Kidney glomerular epithelial cell (primary cell): ENCODE data around the gene KRT76.

Experiments
- DNase-seq: peaks from one replicate; lab custom pipeline; 2025; lab: John Stamatoyannopoulos, UW

The KRT76 gene

DNA sequence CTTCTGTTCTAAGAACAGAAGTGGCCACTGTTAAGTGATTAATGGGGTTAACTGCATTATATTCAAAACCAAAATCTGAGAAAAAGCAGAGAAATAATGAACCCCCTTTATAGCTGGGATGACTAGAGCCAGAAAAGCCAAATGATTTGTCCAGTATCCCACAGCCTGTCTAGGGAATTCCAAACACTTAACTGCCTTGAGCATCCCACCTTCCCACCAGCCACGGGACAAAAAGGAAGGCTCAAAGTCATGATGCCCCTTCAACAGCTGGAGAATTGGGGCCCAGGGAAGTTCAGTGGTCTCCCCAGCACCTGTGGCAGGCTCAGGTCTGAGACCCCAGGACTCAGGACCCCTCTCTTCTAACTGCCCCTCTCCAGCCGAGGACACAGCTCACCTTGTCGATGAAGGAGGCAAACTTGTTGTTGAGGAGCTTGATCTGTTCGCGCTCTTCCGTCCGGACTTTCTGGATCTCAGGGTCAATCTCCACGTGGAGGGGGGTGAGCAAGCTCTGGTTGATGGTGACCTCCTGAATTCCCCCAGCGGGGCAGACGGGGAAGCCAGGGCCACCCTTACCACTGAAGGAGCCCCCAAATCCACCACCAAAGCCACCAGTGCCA is 36.2 kb upstream of the KRT76 start:
- DNase-seq, result no peak

DNA sequence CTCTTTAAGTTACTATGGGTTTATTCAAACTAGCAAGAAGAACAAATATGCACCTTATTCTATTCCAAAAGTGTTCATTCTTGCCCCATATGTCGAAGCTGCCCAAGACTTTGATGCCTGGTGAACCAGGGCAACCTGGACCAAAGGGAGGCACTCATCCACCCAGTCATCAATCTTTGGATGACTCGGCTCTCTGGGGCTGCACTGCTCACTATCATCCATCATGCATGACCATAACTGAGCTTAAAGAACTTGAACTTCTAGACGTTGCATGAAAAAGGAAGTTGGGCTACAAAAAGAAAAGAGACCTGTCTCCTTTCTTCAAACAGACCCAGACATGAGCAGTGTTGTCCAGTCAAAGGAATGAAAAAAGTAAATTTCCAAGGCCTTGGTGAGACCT is 35.6 kb upstream of the KRT76 start:
- peak; percentile 75 for DNase-seq

DNA sequence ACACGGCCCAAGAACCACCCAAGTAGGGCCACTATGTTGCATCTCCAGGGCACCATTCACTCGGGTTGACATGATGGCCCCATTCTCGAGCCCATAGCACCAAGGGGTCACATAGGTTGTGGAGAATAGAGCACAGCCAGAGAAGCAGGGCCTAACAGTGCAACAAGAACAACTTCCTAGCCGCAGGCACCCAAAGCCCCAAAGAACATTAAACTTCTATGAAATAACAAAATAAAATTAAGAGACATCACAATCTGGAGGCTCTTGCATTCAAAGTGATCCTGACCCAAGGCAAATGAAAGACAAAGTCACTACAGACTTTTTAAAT is 34.9 kb upstream of the KRT76 start:
- DNase-seq, result no peak

DNA sequence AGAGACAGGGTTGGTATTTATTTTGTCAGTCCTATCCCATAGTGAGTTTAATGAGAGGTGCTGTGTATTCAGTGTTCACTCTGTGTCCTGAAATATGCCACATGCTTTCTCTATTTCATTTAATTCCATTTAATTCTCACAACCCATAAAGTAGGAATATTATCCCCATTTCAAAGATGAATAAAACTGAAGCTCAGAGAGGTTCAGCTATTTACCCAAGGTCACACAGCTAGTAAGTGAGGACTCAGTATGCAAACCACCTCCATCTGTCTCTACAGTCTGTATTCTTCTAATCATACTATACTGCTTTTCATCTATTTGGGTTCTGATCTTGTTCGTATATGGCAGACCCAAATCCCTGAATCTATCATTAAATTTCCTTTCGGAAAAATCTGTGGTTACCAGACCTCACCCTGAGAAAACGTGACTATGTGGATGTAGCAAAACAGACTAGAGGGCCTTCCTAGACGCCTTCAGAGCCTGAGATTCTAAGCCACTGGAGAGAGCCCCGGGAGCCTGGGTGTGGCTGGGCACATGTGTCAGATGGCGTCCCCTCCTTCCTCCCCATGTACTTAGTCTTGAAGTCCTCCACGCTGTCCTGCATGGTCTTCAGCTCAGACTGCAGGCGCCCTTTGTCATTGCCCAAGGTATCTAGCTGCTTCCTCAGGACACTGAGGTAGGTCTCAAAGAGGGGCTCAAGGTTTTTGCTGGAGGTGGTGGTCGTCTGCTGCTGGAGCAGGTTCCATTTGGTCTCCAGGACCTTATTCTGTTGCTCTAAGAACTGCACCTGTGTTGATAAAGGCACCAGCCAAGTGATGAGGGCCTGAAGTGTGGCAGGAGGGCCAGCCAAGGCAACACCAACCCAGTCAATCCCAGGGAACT is 34.3 kb upstream of the KRT76 start:
- no peak for DNase-seq

DNA sequence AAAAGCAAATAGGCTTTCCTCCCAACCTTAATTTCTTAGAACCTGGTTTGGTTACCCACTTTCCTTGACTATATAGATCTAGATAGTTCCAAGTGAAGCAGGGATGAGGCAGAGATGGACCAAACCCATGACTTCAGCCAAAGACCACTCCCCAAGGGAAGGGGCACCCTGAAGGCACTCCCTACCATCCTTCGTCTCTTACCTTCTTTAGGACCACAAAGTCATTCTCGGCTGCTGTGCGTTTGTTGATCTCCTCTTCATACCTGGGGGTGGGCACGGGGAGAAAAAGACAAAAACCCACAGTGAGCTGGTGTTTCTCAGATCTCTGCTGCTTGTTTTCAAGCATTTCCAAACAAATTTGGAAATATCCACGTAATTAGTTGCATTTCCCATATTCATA is 33.4 kb upstream of the KRT76 start:
- DNase-seq, result no peak

DNA sequence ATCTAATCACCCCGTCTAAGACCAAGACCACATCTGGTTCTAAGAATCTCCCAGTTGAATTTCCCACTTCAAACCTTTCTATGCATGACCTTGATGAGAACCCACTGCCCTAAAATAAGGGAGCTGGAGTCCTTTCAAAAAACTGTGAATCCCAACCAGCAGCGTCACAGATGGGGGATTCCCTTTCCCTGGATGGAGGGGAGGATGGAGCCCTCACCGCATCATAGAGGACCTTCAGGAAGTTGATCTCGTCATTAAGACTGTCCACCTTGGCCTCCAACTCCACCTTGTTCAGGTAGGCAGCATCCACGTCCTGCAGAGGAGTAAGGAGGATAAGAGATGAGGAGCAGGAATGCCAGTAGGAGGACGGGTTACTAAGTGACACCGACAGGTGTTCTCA is 32.0 kb upstream of the KRT76 start:
- DNase-seq, result no peak

DNA sequence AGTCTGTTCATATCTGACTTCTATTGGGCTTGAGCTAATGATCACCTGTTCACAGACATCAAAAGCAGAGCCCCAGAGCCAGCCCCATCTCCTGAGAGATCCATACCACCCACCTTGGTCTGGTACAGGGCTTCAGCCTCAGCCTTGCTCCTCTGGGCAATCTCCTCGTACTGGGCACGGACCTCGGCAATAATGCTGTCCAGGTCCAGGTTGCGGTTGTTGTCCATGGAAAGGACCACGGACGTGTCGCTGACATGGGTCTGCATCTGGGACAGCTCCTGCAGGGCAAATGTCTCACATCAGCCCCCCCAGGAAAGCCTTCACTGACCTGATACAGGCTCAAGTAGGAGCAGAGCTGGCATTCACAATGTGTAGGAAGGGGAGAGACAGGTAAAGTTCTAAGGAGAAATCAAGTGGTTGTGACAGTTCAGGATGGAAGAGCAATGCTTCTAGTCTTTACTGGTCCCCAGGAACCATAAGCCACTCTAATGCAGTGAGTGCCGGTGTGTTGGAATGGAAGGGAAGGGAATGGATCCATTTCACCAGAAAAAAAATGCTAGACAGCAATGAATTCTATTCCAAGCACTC is 31.5 kb upstream of the KRT76 start:
- no peak for DNase-seq

DNA sequence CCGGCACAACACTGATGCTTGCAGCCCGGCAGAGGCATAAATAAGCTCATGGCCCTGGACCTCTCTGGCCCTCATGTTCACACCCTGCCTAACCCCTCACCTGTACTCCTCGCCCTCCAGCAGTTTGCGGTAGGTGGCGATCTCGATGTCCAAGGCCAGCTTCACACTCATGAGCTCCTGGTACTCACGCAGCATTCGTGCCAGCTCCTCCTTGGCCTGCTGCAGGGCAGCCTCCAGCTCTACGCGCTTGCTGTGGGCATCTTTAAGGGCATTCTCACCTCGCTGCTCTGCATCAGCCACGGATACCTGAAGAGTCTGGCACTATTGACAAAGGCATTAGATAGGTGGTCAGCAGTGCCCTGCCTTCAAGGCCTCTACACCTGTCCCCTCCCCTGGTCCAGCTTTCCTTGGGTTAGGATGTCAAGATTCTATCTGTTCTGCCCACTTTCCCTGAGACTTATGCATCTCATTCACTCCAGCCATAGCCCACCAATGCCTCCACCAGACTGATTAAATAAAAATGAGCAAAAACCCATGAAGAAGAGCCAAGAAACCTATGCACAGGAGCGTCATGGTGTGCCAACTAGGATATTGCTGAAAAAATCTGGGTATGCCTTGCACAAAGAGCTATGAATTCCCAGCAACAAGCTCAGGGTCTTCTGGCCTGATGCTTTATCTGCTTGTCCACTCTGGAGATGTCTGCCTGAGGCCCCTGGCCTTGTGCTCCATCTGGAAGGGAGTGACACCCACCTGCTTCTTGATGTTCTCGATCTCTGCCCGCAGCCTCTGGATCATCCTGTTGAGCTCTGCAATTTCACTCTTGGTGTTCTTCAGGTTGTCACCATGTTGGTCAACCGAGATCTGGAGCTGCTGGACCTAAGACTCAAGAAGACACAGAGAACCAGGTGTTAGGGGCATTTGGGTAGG is 30.7 kb upstream of the KRT76 start:
- DNase-seq, result no peak

DNA sequence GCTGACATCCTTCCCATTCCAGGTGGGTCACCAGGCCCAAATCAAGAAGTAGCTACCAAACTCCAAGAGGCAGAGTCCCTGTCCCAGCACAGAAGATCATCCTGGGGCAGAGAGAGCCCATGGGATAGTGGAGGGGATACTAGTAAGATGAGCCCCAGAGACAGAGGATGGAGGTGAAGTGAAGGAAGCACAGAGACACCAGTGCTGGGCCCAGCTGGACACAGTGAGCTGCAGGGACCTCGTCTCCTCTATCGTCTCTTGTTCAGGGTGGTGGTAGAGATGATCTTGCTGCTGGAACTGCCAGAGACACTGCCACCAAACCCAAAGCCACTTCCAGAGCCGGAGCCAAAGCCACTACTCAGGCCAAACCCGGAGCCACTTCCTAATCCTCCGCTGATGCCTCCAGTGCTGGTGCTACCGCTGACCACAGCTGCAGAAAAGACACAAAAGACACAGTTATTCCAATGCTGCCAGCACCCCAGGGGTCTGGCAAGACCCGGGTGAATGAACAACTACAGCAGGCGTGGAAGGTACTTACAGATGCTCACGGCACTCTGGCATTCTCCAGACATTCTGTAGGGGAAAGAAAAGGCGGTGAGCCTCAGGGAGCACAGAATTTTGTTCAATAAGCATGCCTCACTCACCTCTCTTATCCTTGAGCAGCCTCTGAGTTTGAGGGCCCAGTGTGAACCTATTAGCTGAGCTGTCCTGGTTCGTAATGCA is 29.8 kb upstream of the KRT76 start:
- no peak for DNase-seq

DNA sequence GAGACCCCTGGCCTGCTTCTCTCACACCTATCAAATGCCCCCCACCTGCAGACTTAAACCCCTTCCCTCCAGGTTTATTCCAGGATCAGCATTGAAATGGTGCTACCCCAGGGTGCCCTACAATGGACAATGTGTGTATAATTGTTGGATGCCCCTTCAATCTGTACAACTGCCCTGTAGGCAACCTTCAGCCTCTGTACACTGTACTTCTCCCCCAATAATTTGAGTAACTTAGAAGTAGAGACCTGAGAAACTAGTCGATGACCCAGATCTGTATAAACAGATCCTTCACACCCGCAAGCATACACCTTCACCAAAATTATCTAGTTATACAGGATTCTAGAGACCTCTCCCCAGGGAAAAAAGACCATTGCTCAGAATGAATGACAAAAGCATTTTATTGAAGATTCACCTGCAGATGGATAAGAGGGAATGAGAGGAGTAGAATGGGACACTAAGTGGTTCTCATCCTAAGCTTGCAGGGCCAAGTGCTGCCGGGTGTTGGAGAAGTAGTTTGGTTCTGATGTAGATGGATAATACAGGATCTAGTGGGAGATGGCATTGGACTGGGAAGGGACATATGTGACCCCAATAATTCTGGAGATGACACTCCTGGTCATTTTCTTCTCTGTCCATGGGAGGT is 29.1 kb upstream of the KRT76 start:
- DNase-seq, result no peak

DNA sequence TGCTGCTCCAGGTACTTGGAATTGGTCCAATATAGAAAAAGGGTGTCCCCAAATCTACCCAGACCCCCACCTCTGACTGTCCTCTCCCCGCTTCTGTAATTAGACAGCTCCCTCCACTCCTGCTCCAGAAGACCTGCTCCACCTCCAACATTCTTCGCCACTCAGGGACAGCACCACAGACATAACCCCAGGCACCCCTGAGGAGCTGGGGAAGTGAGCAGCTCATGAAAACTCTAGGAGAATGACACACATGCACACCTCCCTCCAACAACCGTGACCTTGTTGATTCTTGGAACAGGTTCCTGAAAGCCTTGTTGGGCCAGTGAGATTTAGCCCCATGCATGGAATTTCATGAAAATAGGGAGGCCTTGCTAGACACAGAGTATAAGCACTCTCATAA is 28.6 kb upstream of the KRT76 start:
- no peak for DNase-seq

DNA sequence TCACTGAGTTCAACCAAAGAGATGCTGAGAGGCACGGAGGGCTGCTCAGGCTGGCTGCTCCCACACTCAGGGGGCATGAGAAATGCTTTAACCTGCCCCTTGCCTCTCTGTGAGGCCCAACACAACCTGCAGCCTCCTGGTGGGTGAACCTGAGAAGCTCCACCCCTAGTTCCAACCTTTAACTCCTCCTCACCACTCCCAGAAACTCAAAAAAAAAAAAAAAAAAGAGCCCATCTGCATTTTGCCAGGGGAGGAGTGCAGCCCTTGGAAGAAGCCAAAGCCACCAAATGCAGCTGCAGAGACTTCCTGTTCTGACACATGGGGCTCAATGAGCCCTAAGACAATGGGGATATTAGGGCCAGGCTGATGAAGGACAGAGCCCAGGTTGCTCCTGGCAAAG is 27.9 kb upstream of the KRT76 start:
- no peak for DNase-seq

DNA sequence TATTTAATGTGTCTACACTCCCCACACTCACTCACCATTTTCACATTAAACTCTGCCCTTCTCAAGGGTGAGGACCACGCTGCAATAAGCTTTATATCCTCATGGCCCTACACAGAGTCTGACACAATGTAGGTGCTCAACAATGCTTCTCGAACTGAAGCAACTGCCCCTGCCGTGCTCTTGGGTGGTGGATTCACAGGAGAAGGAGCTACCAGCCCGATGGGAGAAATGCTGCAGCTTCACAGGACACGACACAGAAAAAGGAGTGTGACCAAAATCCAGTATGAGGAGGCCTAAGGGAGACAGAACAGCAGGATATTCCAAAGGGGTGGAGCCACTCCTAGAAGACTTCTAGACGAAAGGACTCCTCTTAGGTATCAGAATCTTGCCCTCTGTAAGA is 25.3 kb upstream of the KRT76 start:
- no peak for DNase-seq

DNA sequence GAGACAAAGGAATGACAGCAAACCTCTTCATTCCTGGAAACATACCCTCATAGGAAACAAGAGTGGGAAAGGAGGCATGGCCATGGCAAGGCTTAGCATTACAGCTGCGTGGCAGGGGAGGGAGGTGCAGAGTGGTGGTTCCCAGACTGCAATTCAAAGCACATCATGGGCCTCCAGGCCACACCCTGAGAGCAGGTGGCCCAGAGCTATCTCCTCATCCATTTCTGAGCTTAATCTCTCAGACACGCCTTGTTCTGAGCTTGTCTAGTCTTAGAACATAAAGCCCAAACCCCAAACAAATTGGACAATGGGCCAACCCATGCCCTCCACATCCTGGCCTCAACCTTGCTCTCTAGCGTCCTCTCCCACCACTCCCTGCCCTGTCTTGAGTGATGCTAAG is 24.6 kb upstream of the KRT76 start:
- DNase-seq, result no peak

DNA sequence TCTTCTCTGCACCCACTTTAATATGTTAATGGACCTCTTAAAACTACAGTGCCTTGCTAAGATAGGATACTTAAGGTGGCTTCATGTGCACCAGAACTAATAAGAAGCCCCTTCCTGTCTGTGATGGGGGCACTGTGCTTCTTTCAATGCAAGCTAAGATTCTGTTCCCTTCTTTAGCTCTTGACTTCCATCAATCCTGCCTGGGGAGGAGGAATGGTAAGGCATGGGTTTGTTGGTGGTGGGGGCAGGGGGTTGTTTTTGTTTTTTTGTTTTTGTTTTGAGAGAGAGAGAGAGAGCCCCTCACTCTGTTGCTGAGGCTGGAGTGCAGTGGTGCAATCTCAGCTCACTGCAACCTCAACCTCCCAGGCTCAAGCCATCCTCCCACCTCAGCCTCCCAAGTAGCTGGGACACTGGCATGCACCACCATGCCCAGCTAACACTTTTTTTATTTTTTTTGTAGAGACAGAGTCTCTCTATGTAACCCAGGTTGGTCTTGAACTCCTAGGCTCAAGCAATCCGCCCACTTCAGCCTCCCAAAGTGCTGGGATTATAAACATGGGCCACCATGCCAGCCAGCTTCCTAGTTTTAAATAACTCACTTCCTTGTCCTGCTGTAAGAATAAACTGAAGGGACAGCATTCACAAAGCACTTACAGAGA is 23.2 kb upstream of the KRT76 start:
- no peak for DNase-seq

DNA sequence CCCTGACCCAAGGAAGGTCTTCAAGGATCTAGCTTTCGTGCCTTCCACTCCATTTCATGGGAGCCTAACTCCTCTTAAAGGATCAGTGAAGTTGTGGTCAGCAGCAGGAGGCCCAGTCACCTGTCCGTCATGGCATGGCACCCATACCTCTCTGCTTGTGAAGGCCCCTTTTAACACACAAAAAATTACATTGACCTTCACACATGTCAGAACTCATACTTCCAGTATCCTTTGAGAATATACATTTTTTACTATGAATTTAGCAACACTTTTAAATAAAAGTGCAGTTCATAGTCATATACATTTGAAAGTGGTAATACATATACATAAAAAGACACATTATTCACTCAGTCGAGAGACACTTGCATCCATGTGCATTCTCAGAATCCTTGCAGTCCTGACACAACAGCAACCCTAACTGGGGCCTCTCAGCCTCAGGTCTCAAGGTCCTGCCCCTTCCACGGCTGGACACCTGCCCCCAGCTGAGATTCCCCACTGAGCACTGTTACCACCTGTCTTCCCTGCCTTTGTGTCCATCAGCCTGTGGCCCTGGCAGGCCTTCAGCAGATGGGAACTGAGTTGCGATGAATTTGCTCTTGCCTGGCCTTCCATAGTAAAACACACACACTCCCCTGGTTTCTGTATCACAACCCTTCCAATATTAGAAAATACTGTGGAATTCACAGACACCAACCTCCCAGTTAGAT is 22.5 kb upstream of the KRT76 start:
- DNase-seq, result no peak

DNA sequence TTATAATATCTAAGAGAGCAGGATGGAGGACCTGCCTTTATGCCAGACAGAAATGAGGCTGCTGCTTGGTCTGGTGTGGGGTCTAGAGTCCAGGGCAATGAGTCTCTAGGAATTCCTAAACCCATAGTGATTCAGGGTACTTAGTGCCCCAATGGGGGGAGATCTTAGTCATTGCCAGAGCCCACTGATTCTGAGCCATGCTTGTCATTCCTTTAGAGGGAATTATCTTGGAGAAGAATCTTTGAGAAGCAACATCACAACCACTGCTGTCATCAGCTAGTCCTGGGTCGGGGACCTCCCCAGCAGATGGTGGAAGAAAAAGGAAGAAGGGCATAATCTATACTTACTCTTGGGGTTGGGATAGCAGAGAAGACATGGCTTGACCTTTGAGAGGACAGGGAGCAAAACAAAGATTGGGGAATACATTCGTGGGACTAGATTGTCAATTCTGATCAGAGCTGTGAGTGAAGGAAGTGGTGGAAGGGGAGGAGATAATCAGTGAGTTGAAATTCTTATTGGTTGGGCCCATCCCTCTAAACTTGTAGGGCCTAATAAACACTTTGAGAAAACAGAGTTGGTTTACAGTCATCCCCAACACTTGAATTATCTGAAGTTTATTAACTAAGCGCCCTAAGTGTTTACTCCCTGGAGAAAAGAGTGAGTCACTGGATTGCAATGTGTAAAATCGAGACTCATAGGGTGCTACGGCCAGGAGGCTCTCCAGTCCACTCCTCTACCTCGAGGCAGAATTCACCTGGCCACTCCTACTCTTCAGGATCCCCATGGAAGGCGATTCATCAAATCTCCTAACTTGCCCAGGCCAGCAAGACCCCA is 21.7 kb upstream of the KRT76 start:
- DNase-seq, result peak; percentile 93

DNA sequence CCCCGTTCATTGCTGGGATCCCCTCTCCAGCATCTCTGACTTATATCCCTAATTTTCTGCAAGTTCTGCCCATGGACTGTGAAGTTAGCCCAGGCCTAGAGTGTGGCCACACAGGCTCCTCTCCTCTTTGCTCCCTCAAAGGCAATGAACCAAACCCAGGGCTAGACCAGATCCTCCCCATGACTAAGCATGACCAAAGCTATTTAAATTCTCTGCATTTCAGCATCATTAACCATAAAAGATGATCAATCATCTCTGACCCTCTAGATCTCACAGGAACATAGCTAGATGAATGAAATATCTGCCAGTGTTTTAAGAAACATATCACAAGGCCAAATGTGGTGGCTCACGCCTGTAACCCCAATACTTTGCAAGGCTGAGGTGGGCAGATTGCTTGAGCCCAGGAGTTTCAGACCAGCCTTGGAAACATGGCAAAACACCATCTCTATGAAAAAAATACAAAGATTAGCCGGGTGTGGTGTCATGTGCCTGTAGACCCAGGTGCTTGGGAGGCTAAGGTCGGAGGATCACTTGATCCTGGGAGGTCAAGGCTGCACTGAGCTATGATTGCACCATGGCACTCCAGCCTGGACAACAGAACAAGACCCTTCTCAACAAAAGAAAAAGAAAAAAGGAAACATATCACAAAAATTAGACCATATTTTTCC is 21.0 kb upstream of the KRT76 start:
- DNase-seq, result peak; percentile 84

DNA sequence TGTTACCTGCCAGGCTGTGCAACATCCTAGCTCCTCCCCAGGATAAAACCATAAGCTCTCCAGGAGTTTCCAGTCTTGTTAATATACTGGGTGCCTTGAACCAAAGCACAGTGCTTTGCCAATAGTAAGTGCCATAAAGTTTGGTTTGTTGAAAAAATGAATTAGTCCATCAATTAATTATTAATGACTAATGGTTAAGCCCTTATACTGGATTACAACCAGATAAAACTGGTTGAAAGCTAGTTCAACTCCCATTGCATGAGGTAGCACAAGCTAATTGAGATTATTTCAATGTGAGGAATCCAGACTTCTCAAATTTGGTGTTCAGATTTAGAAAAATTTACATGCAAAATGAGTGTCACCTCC is 20.4 kb upstream of the KRT76 start:
- DNase-seq, result no peak
